Fibroblast of lung (primary cell): Measurements from ENCODE around the gene MTMR3.

ENCODE experiments used
- EZH2 ChIP-seq: IDR thresholded peaks from 2 replicates; pipeline ENCODE4 v1.5.1; 2012; ENCODE audit warnings: low read length, control low read depth, mild to moderate bottlenecking; ENCODE audit errors: missing control alignments
- TF ChIP-seq, protein P1 (sequence below), 2 donors: IDR thresholded peaks in 1 of 2; conservative IDR thresholded peaks in 1 of 2; 1 replicate in 1 of 2; 2 replicates in 1 of 2; pipeline ENCODE4 v1.5.1; 2011 to 2012; ENCODE audit warnings: low read length in 2 of 2, control low read depth in 1 of 2, inconsistent platforms in 1 of 2, low read depth in 1 of 2, mild to moderate bottlenecking in 1 of 2

DNA sequence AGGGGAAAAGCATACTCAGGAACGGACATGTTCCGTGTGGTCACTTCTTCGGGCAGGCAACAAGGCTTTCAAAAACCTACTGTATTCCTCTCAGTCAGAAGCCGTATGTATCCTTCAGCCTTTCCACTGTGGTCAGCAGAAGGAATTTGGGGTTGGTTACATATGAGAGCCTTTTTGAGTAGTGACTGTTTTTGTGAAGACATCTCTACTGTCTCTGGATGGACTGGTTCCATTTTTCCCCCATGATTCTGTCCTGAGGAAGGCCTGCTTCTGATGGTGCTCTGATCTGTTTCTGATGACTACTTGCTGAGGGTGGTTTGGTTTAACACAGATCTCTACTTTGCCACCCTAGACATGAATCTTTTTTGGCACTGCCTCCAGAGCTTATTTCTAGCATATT lies 133.6 kb downstream of the MTMR3 start:
- TF ChIP-seq EZH2, result no peak
- TF ChIP-seq, protein P1, sequence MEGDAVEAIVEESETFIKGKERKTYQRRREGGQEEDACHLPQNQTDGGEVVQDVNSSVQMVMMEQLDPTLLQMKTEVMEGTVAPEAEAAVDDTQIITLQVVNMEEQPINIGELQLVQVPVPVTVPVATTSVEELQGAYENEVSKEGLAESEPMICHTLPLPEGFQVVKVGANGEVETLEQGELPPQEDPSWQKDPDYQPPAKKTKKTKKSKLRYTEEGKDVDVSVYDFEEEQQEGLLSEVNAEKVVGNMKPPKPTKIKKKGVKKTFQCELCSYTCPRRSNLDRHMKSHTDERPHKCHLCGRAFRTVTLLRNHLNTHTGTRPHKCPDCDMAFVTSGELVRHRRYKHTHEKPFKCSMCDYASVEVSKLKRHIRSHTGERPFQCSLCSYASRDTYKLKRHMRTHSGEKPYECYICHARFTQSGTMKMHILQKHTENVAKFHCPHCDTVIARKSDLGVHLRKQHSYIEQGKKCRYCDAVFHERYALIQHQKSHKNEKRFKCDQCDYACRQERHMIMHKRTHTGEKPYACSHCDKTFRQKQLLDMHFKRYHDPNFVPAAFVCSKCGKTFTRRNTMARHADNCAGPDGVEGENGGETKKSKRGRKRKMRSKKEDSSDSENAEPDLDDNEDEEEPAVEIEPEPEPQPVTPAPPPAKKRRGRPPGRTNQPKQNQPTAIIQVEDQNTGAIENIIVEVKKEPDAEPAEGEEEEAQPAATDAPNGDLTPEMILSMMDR (conservative IDR thresholded peaks at IDR 0.05 in 1 of 2, IDR thresholded peaks at IDR 0.05 in 1 of 2; ENCODE audit: low read depth in 1 of 2, low read length in 2 of 2), result no peak
